ENCODE data around the gene NOD2.

NOD2 gene

GRCh38 chr16:50694206-50694605, 800 bp downstream of the NOD2 start:
- no peak for TF ChIP-seq POLR2A (IDR thresholded peaks at IDR 0.05; ENCODE audit: low read depth, low read length)
- DNase-seq (ENCODE audit: insufficient read length, low spot score) = no peak
- no peak for FAIRE-seq

- TF ChIP-seq POLR2A (IDR thresholded peaks at IDR 0.05; ENCODE audit: low read depth, low read length) = no peak
- FAIRE-seq (no peak), DNase-seq (ENCODE audit: insufficient read length, low spot score) (no peak)
Measured at GRCh38 chr16:50695017-50696000, 1.9 kb downstream of the NOD2 start.

- no peak for DNase-seq (ENCODE audit: insufficient read length, low spot score)
- no peak for TF ChIP-seq POLR2A (IDR thresholded peaks at IDR 0.05; ENCODE audit: low read depth, low read length)
- FAIRE-seq = no peak
Measured at GRCh38 chr16:50696126-50696525, 2.7 kb downstream of the NOD2 start.

- DNase-seq (ENCODE audit: insufficient read length, low spot score) (peak; percentile 81), FAIRE-seq (no peak)
- TF ChIP-seq POLR2A (IDR thresholded peaks at IDR 0.05; ENCODE audit: low read depth, low read length) = no peak
Measured at GRCh38 chr16:50696575-50697420, 3.4 kb downstream of the NOD2 start.

GRCh38 chr16:50697421-50697715, 4.0 kb downstream of the NOD2 start:
- no peak for FAIRE-seq
- no peak for TF ChIP-seq POLR2A (IDR thresholded peaks at IDR 0.05; ENCODE audit: low read depth, low read length)

GRCh38 chr16:50697881-50698767, 4.7 kb downstream of the NOD2 start:
- DNase-seq (ENCODE audit: insufficient read length, low spot score) (no peak), FAIRE-seq (no peak)
- TF ChIP-seq POLR2A (IDR thresholded peaks at IDR 0.05; ENCODE audit: low read depth, low read length) = no peak

More at GRCh38 chr16:50697421-50697715, 4.0 kb downstream of the NOD2 start:
- no peak for DNase-seq (ENCODE audit: insufficient read length, low spot score)

- DNase-seq (ENCODE audit: insufficient read length, low spot score) (no peak), FAIRE-seq (no peak)
- TF ChIP-seq POLR2A (IDR thresholded peaks at IDR 0.05; ENCODE audit: low read depth, low read length) = no peak
Measured at GRCh38 chr16:50699326-50700159, 6.1 kb downstream of the NOD2 start.

GRCh38 chr16:50702725-50703124, 9.3 kb downstream of the NOD2 start:
- DNase-seq (ENCODE audit: insufficient read length, low spot score) (no peak), FAIRE-seq (no peak)
- no peak for TF ChIP-seq POLR2A (IDR thresholded peaks at IDR 0.05; ENCODE audit: low read depth, low read length)

- no peak for DNase-seq (ENCODE audit: insufficient read length, low spot score)
- no peak for FAIRE-seq
- no peak for TF ChIP-seq POLR2A (IDR thresholded peaks at IDR 0.05; ENCODE audit: low read depth, low read length)
Measured at GRCh38 chr16:50704245-50704644, 10.8 kb downstream of the NOD2 start.

- no peak for TF ChIP-seq POLR2A (IDR thresholded peaks at IDR 0.05; ENCODE audit: low read depth, low read length)
- FAIRE-seq = no peak
- DNase-seq (ENCODE audit: insufficient read length, low spot score) = no peak
Measured at GRCh38 chr16:50705436-50706110, 12.2 kb downstream of the NOD2 start.

GRCh38 chr16:50706250-50706649, 12.8 kb downstream of the NOD2 start:
- DNase-seq (ENCODE audit: insufficient read length, low spot score) (no peak), FAIRE-seq (no peak)
- TF ChIP-seq POLR2A (IDR thresholded peaks at IDR 0.05; ENCODE audit: low read depth, low read length) = no peak

- no peak for TF ChIP-seq POLR2A (IDR thresholded peaks at IDR 0.05; ENCODE audit: low read depth, low read length)
- no peak for FAIRE-seq
- DNase-seq (ENCODE audit: insufficient read length, low spot score) = no peak
Measured at GRCh38 chr16:50708373-50709060, 15.1 kb downstream of the NOD2 start.

Data from H54 (cell line).